DMS153 (cell line): Measurements from ENCODE around the gene OR2V1.
"Not testable (repeated sequence)": the region's sequence is repeated elsewhere in the genome, so short reads cannot be mapped to it uniquely, and the experiment has no call there.

Source experiments
- DNase-seq: peaks from one replicate; lab custom pipeline; 2025; lab: John Stamatoyannopoulos, UW

Gene OR2V1

GRCh38 chr5:181127907-181128626 lies 2.9 kb downstream of the OR2V1 start:
- no peak for DNase-seq

- DNase-seq = no peak
These were observed 3.5 kb downstream of the OR2V1 start for GRCh38 chr5:181127456-181127855.

- DNase-seq = no peak
These were observed 4.1 kb downstream of the OR2V1 start for GRCh38 chr5:181126841-181127240.

- no peak for DNase-seq
These were observed 6.4 kb downstream of the OR2V1 start for GRCh38 chr5:181124526-181124925.

- DNase-seq = no peak
These were observed 9.1 kb downstream of the OR2V1 start for GRCh38 chr5:181121675-181122561.

DNA sequence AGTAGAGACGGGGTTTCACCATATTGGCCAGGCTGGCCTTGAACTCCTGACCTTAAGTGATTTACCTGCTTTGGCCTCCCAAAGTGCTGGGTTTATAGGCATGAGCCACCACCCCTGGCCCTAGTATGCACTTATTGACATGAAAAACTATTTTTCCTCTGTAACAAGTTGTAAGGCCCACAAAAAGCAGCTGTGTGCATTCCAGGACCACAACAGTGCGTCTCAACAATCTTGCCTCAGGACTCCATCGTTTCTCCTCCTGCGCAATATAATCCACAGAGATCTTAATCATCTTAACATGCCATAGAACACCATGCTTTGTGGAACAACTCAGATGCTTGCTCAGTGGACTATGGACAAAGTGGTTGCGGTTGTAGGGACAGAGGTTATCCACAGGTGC lies 10.2 kb downstream of the OR2V1 start:
- DNase-seq = no peak

GRCh38 chr5:181120306-181120705 lies 10.7 kb downstream of the OR2V1 start:
- DNase-seq = no peak

DNA sequence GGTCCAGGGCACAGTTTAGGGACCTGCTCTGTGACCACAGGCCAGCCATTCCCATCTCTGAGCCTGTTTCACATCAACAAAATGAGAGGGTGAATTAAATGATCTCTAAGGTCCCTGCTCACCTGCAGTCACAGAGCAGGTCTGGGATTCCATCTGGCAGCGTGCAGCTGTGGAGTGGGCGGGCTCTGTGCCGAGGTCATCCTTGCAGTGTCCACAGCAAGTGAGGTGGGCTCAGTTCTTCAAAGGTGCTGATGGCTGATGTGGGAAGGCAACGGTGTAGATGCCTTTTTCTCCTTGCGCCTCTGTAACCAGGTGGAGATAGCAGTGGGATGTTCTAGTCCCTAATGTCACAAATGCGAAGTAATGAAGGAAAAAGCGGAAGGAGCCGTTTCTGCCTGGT lies 11.9 kb downstream of the OR2V1 start:
- DNase-seq = no peak

GRCh38 chr5:181118369-181118768 lies 12.6 kb downstream of the OR2V1 start:
- DNase-seq = no peak

GRCh38 chr5:181114844-181115778 lies 15.9 kb downstream of the OR2V1 start:
- no peak for DNase-seq

DNA sequence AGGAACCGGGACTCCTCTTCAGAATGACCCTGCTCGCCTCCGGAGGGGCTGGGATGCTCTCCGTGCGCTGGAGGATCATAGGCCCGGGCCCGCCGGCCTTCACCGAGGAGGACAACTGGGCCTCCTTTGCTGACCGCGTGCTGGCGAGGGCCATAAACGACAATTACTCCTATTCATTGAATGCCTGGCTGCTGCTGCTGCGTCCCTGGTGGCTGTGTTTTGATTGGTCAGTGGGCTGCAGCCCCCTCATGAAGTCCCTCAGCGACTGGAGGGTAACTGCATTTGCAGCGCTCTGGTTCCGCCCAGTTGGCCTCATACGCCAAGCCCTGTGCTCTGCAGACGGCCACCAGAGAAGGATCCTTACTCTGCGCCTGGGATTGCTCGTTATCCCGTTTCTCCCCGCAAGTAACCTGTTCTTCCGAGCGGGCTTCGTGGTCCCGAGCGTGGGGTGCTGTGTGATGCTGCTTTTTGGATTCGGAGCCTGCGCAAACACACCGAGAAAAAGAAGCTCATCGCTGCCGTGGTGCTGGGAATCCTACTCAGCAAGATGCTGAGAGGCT lies 16.6 kb downstream of the OR2V1 start:
- DNase-seq = no peak

GRCh38 chr5:181113572-181113971 lies 17.4 kb downstream of the OR2V1 start:
- DNase-seq = not testable (repeated sequence)

- DNase-seq = no peak
These were observed 18.5 kb downstream of the OR2V1 start for GRCh38 chr5:181112476-181112875.

GRCh38 chr5:181111010-181111409 lies 20.0 kb downstream of the OR2V1 start:
- DNase-seq = no peak

GRCh38 chr5:181109489-181110013 lies 21.4 kb downstream of the OR2V1 start:
- DNase-seq = no peak

DNA sequence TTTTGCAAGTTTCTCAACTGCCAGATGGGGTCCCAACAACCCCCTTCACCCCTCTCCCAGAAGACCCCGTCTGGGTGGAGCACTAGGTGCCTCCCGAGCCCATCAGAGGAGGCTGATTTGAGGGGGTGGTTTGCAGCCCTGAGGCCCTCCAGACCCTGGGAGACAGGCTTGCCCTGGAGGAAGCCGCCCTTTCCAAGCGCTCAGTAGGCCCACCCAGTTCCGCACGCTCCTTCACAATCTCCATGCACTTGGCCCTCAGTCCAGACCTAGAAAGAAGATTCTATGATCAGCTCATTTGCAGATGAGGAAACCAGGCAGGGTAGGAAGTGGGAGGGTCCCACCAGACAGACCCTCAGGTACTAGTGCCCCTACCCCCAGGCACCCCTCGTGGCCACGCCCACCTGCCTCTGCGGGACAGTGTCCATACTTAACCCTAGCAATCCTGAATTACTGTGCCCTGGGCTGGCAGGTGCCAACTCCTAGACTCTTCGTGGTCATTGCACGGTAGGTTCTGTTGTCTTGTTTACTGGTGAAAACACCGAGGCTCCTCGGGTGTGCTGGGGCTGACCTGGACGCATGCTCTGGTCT lies 22.3 kb downstream of the OR2V1 start:
- DNase-seq = no peak

- no peak for DNase-seq
These were observed 23.3 kb downstream of the OR2V1 start for GRCh38 chr5:181107699-181108098.

DNA sequence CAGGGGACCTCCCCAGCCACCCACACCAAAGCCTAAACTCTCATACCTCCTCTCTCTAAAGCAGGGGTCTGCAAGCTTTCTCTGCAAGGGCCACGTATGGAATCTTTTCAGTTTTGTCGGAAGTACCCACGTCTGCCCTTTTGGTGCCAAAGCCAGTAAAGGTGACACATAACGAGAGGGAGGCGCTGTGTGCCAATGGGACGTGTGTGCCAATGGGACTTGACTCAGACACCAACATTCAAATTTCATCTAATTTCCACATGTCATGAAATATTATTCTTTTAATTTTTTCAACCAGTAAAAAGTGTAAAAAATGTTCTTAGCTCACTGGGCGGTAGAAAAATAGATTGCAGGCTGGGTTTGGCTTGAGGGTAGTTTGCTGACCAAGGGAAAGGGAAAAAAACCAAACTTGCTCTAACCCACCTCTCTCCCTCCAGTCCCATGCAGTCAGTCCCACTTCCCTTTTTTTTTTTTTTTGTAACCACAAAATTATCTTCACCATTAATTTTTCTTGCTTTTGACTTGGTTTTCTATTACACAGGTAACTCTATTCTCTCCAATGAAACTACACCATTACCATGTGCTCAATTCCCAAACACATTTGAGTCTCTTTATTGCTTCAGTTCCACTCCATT lies 25.5 kb downstream of the OR2V1 start:
- DNase-seq = no peak

GRCh38 chr5:181104606-181105390 lies 26.2 kb downstream of the OR2V1 start:
- DNase-seq = not testable (repeated sequence)

DNA sequence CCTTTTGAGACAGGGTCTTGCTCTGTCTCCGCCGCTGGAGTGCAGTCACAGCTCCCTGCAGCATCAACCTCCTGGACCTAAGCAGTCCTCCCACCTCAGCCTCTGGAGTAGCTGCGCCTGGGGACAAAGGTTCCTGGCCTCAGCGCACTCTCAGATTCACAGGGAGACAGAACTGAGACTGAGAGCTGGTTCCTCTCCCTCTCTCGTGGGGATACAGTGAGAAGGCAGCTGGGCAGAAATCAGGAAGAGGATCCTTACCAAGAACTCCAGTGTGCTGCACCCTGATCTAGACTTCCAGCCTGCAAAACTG lies 26.8 kb downstream of the OR2V1 start:
- not testable (repeated sequence) for DNase-seq
